HepG2 (cell line): ENCODE data around the gene CLRN2. TPM values are rescaled to one million over a fixed set of nuclear protein-coding genes. Genes with fewer than 3 reads are reported as not detected.

ENCODE experiments used
- ATAC-seq: fragments of 200-7000 bp; cut with Tn5 transposase; 3 replicates; pipeline ENCODE4 v1.9.1; 2020; ENCODE audit warnings: mild to moderate bottlenecking, moderate library complexity
- BruUV-seq: library from RNA; stranded (reverse); fragments of 400-500 nt; replicated peaks from 2 replicates; lab custom pipeline; 2021; lab: Mats Ljungman, UMichigan
- CTCF ChIA-PET: fragments of 300-600 bp; formaldehyde crosslinking; extraction: SDS; loops from one replicate; lab custom pipeline; 2021; ENCODE audit warnings: low total read pairs, inconsistent platforms, low intra/inter-chr PET ratio; lab: Yijun Ruan, JAX
- POLR2A ChIA-PET: fragments of 350-600 bp; sonication (Branson Sonifier 250); formaldehyde crosslinking; loops from one replicate; lab custom pipeline; 2020; ENCODE audit warnings: antibody characterized with exemption, inconsistent platforms; lab: Yijun Ruan, JAX
- DNase-seq: peaks from one replicate; pipeline ENCODE4 v3.0.0-alpha.2; 2015; ENCODE audit warnings: low spot score
- FAIRE-seq: peaks from 3 replicates; lab custom pipeline; 2011; peaks lifted over from hg19 to GRCh38; lab: Jason Lieb, UNC
- H2AFZ ChIP-seq: one replicate; pipeline ENCODE4 v1.6.1; 2011; ENCODE audit warnings: low read length, inconsistent platforms
- H3K27ac ChIP-seq: fragments of 300-600 bp; 3 replicates; pipeline ENCODE4 v1.8.0; 2011; ENCODE audit warnings: mixed run types, mild to moderate bottlenecking, mixed read lengths, low read length, inconsistent platforms; ENCODE audit not compliant: insufficient read depth; ENCODE audit errors: extremely low read length
- H3K27me3 ChIP-seq, 2 experiments: fragments of 200-600 bp in 1 of 2; 2 replicates in 1 of 2; 3 replicates in 1 of 2; pipeline versions ENCODE4 v1.6.0 to v1.8.0; 2011; ENCODE audit warnings: low read length in 2 of 2, mild to moderate bottlenecking in 2 of 2, moderate library complexity in 2 of 2, inconsistent platforms in 1 of 2; ENCODE audit not compliant: insufficient read depth in 2 of 2, control insufficient read depth in 1 of 2
- H3K36me3 ChIP-seq, 2 experiments: fragments of 200-600 bp in 1 of 2; replicated peaks in 1 of 2; 2 replicates in 1 of 2; 3 replicates in 1 of 2; pipeline versions ENCODE4 v1.5.1 to v1.8.0; 2011; ENCODE audit warnings: low read length in 2 of 2, inconsistent platforms in 1 of 2; ENCODE audit not compliant: insufficient read depth in 2 of 2, control insufficient read depth in 1 of 2
- H3K4me1 ChIP-seq: 2 replicates; pipeline ENCODE4 v1.5.1; 2012; ENCODE audit warnings: low read length, inconsistent platforms; ENCODE audit not compliant: insufficient read depth
- H3K4me2 ChIP-seq: 2 replicates; pipeline ENCODE4 v1.6.0; 2011; ENCODE audit warnings: low read depth, low read length, inconsistent platforms
- H3K4me3 ChIP-seq, 3 experiments: fragments of 200-600 bp in 1 of 3; sonication (generic), shearing (Covaris generic) in 1 of 3; replicated peaks in 1 of 3; 2 replicates each; pipeline ENCODE4 v1.5.1; 2011 to 2016; ENCODE audit warnings: low read length in 3 of 3, inconsistent platforms in 2 of 3, low read depth in 2 of 3, mild to moderate bottlenecking in 2 of 3, control low read depth in 1 of 3, mixed read lengths in 1 of 3; ENCODE audit not compliant: insufficient read depth in 1 of 3
- H3K79me2 ChIP-seq: one replicate; pipeline ENCODE4 v1.6.1; 2011; ENCODE audit warnings: low read length, inconsistent platforms; ENCODE audit not compliant: insufficient read depth
- H3K9ac ChIP-seq: 2 replicates; pipeline ENCODE4 v1.6.0; 2011; ENCODE audit warnings: mild to moderate bottlenecking, low read depth, low read length, inconsistent platforms; ENCODE audit not compliant: insufficient read depth
- H3K9me3 ChIP-seq: 2 replicates; pipeline ENCODE4 v1.5.1; 2012; ENCODE audit warnings: mild to moderate bottlenecking, low read length
- H4K20me1 ChIP-seq: 2 replicates; pipeline ENCODE4 v1.6.0; 2011; ENCODE audit warnings: inconsistent platforms, mild to moderate bottlenecking, low read length, moderate library complexity; ENCODE audit not compliant: insufficient read depth
- CENPT ChIP-seq: sonication (generic); formaldehyde crosslinking; IDR thresholded peaks from 2 replicates; pipeline ENCODE4 v1.8.0; 2022; ENCODE audit warnings: low read depth, mild to moderate bottlenecking, moderate library complexity, missing genetic modification reagents
- FOXO1 ChIP-seq: sonication (generic); formaldehyde crosslinking; IDR thresholded peaks from 2 replicates; pipeline ENCODE4 v1.4.0; 2020; ENCODE audit warnings: missing genetic modification reagents
- GRHL1 ChIP-seq: sonication (generic); formaldehyde crosslinking; conservative IDR thresholded peaks from 2 replicates; pipeline ENCODE4 v1.8.0; 2022; ENCODE audit warnings: missing genetic modification reagents
- JUNB ChIP-seq: sonication (generic); formaldehyde crosslinking; IDR thresholded peaks from 2 replicates; pipeline ENCODE4 v1.8.0; 2022; ENCODE audit warnings: missing genetic modification reagents, mild to moderate bottlenecking, borderline replicate concordance
- MAX ChIP-seq: IDR thresholded peaks from 2 replicates; pipeline ENCODE4 v1.6.1; 2012; ENCODE audit warnings: inconsistent platforms
- SUZ12 ChIP-seq: fragments of 150-350 bp; IDR thresholded peaks from 2 replicates; pipeline ENCODE4 v1.6.1; 2014; ENCODE audit warnings: low read depth, low read length
- TFE3 ChIP-seq: IDR thresholded peaks from 2 replicates; pipeline ENCODE4 v1.6.1; 2016
- TSC22D2 ChIP-seq: sonication (generic); formaldehyde crosslinking; IDR thresholded peaks from 2 replicates; pipeline ENCODE4 v1.5.1; 2020; ENCODE audit warnings: missing genetic modification reagents, mild to moderate bottlenecking, borderline replicate concordance
- ZBTB38 ChIP-seq: sonication (generic); formaldehyde crosslinking; IDR thresholded peaks from 2 replicates; pipeline ENCODE4 v1.5.1; 2020; ENCODE audit warnings: mild to moderate bottlenecking, missing genetic modification reagents
- ZNF253 ChIP-seq: sonication (generic); formaldehyde crosslinking; IDR thresholded peaks from 2 replicates; pipeline ENCODE4 v1.8.0; 2022; ENCODE audit warnings: mild to moderate bottlenecking, missing genetic modification reagents, borderline replicate concordance
- ZNF563 ChIP-seq: sonication (generic); formaldehyde crosslinking; IDR thresholded peaks from 2 replicates; pipeline ENCODE4 v1.8.0; 2022; ENCODE audit warnings: mild to moderate bottlenecking, moderate library complexity, missing genetic modification reagents
- ZNF616 ChIP-seq: sonication (generic); formaldehyde crosslinking; IDR thresholded peaks from 2 replicates; pipeline ENCODE4 v1.5.0; 2020; ENCODE audit warnings: low read depth, mild to moderate bottlenecking, missing genetic modification reagents
- ZNF687 ChIP-seq: sonication (generic); formaldehyde crosslinking; IDR thresholded peaks from 2 replicates; pipeline ENCODE4 v1.5.1; 2020; ENCODE audit warnings: mild to moderate bottlenecking, missing genetic modification reagents, moderate library complexity
- ZNF7 ChIP-seq: IDR thresholded peaks from 2 replicates; pipeline ENCODE4 v1.6.1; 2016; ENCODE audit warnings: missing biosample characterization, missing genetic modification reagents
- WGBS: methylation state at CpG from one replicate; pipeline ENCODE4 v1.1.6; 2017; ENCODE audit warnings: low lambda C conversion rate; 5-methylcytosine and 5-hydroxymethylcytosine counted together
- in situ Hi-C: cut with HindIII; loops from 2 replicates; pipeline ENCODE4 v1.10.0; 2017; ENCODE audit warnings: low pct_unique_long_range_greater_than_20kb; ENCODE audit not compliant: extremely low pct_ligation_motif_present
- intact Hi-C: fragments of 100-400 bp; cut with micrococcal nuclease; formaldehyde crosslinking; loops from one replicate; pipeline ENCODE4 v1.10.0; 2022; ENCODE audit not compliant: unreplicated experiment
- polyA plus RNA-seq, 8 experiments: library from polyadenylated mRNA; depleted of rRNA in 3 of 8; stranded (reverse) in 7 of 8; unstranded in 1 of 8; fragments of >200 nt; fragmentation: Illumina TruSeq in 4 of 8; extraction: Trizol in 4 of 8; gene quantifications; 2 replicates each; pipeline versions ENCODE4 v1.2.1 to v1.2.3, GENCODE V29; 2011 to 2016; ENCODE audit warnings: low read depth in 4 of 8, missing spikeins in 1 of 8, mixed read lengths in 1 of 8; ENCODE audit not compliant: insufficient read depth in 1 of 8
- total RNA-seq, 5 experiments: library from RNA; depleted of rRNA; stranded (reverse); fragments of >200 nt; fragmentation: Illumina TruSeq; extraction: Trizol; gene quantifications; 2 replicates each; pipeline ENCODE4 v1.2.3, GENCODE V29; 2016; ENCODE audit warnings: low read depth in 1 of 5

Gene CLRN2
- total and polyA plus RNA-seq, 2 of the 13 experiments (the other 11 are each of a cell fraction or from before 2014, with no cell fraction given) = not detected

- peak; percentile 70 for TF ChIP-seq ZNF7 (CRISPR knock-in tag)
- TF ChIP-seq, all 625 proteins: peak for 3
Observed at GRCh38 chr4:17545374-17546140, 30.6 kb downstream of the CLRN2 start (continued).

GRCh38 chr4:17546222-17546621, 31.3 kb downstream of the CLRN2 start:
- H3K27ac ChIP-seq = no peak overlapping the region
- POLR2A ChIA-PET = interaction anchor here (3.1 kb wide), 1 partner anchor 13 kb away, joined by 19 read pairs; no protein-coding TSS in a partner anchor
- H2AFZ ChIP-seq = no peak overlapping the region
- no peak for FAIRE-seq
- no peak for DNase-seq
- no peaks in the 10 kb centered on the region for H3K27me3 ChIP-seq
- no peak overlapping the region for H3K9ac ChIP-seq
- in situ Hi-C loops (no loop called here), intact Hi-C loops (no loop called here)
- no peak overlapping the region for H3K4me2 ChIP-seq
- ATAC-seq = no peak
- CTCF ChIA-PET = no interaction called here
- BruUV-seq = no TSS peak
- no peaks in the 10 kb centered on the region for H4K20me1 ChIP-seq
- H3K36me3 ChIP-seq = no peaks in the 10 kb centered on the region
- no peaks in the 10 kb centered on the region for H3K79me2 ChIP-seq
- H3K4me1 ChIP-seq = peaks cover 55% of the 10 kb centered on the region
- no peaks in the 10 kb centered on the region for H3K9me3 ChIP-seq
- 87% methylated on average over 10 of the region's 10 CpGs for WGBS
- TF ChIP-seq ZNF687 (CRISPR knock-in tag) (peak; percentile 80), ZNF563 (no peak), JUNB (CRISPR knock-in tag) (no peak), FOXO1 (CRISPR knock-in tag) (no peak), ZNF253 (0 out of 2 replicates have a peak, but pooled peaks have one; percentile 24), SUZ12 (no peak), GRHL1 (CRISPR knock-in tag) (no peak), ZBTB38 (CRISPR knock-in tag) (0 out of 2 replicates have a peak, but pooled peaks have one; percentile 45), CENPT (no peak), TSC22D2 (CRISPR knock-in tag) (no peak), TFE3 (no peak), ZNF616 (CRISPR knock-in tag) (no peak), MAX (peak; percentile 68; the same call in 1 of the 2 replicates)
- no peak overlapping the region for H3K4me3 ChIP-seq
